NCI-H1105 (cell line): ENCODE data around the gene MAN1A1.

Experiments
- DNase-seq: peaks from one replicate; lab custom pipeline; 2025; lab: John Stamatoyannopoulos, UW

Gene MAN1A1

DNA sequence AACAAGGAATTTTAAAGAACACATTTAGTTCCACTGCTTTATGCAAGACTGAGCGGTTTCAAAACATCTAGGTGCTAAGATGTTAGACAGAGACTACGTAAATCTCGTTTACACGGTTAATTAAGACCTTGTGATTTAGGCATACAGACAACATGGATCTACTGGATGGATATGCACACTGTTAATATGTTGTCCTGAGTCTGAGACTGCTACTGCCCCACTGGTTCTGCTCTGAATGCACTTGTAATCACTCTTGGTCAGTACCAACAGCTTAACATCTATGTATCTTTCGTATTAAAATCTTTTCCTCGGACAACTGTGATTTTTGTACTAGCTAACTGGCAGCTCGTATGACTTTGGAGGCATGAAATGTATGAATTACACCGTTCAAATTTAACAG is 3.1 kb downstream of the MAN1A1 start:
- no peak for DNase-seq

GRCh38 chr6:119345114-119345513 is 4.4 kb downstream of the MAN1A1 start:
- no peak for DNase-seq

GRCh38 chr6:119344306-119344705 is 5.3 kb downstream of the MAN1A1 start:
- no peak for DNase-seq

DNA sequence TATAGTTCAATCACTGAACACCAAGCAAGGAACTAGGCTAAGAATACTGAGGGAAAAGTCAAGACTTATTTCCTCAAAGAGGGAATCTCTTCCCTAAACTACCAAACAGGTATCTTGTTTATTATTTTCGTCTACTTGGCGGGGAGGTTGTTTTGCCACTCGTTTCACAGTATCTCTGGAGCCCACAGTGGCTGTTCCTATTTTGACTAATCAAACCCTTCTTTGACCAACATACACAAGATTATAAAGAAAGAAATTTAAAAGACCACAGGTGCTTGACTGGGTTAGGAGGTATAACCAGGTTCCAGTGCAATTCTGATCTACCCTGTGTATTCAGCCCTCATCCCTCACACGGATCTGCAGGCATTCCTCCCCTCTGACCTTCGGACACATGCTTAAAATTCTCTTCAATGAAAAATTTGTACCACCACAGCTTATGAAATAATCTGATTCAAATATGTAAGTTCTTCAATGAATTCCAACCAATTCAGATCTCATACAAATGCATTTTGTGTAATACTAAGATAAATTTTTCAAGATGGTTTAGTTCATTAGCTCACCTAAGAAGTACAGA is 5.9 kb downstream of the MAN1A1 start:
- DNase-seq = no peak

GRCh38 chr6:119343167-119343566 is 6.4 kb downstream of the MAN1A1 start:
- no peak for DNase-seq

GRCh38 chr6:119342430-119342829 is 7.1 kb downstream of the MAN1A1 start:
- DNase-seq = no peak

- DNase-seq = no peak
Measured at GRCh38 chr6:119340796-119341487, 8.6 kb downstream of the MAN1A1 start.

GRCh38 chr6:119339941-119340456 is 9.6 kb downstream of the MAN1A1 start:
- DNase-seq = no peak

GRCh38 chr6:119337762-119338161 is 11.8 kb downstream of the MAN1A1 start:
- no peak for DNase-seq

DNA sequence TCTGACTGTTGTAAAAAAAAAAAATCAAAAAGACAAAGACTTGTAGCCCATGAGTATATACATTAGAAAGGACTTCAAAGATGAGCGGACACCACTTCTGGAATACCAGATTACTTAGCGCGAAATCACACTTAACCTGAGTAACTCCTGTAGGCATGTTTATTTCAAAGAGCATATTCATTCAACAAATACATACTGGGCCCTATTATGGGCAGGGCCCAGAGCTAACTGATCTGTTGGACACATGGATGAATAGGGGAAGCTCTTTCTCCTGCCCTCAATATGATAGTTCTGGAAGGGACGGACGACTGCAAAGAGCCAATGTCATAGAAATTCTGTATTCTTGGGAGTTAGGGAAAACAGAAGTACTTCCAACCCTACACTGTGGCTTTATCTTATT is 12.3 kb downstream of the MAN1A1 start:
- DNase-seq = no peak

- DNase-seq = no peak
Measured at GRCh38 chr6:119334535-119335264, 14.9 kb downstream of the MAN1A1 start.

- DNase-seq = peak; percentile 26
Measured at GRCh38 chr6:119333707-119334295, 15.8 kb downstream of the MAN1A1 start.

DNA sequence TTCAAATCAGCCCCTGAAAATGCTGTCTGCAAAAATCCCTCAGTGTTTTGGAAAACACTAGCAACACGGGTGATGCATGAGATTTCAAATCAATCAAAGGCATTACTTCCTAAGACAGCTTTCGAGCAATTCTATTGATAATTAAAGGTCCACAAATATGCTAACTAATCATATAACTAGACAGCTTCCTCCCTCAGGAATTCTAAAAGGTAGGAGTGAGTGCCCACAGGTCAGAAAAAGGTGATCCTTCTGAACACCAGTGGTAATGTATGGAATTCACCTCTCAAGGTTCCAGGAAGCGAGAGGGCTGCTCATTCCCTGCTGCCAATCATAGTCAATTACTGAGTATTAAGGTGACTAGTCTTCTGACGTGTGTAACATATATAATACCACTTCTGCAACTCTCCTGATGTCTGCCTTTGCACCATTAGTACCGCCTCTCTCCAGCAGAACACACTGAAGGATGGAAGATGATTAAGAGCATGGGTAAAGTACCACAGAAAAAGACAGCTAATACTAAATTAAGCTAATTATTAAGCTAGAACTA is 16.4 kb downstream of the MAN1A1 start:
- no peak for DNase-seq

GRCh38 chr6:119331663-119332286 is 17.8 kb downstream of the MAN1A1 start:
- DNase-seq = no peak

DNA sequence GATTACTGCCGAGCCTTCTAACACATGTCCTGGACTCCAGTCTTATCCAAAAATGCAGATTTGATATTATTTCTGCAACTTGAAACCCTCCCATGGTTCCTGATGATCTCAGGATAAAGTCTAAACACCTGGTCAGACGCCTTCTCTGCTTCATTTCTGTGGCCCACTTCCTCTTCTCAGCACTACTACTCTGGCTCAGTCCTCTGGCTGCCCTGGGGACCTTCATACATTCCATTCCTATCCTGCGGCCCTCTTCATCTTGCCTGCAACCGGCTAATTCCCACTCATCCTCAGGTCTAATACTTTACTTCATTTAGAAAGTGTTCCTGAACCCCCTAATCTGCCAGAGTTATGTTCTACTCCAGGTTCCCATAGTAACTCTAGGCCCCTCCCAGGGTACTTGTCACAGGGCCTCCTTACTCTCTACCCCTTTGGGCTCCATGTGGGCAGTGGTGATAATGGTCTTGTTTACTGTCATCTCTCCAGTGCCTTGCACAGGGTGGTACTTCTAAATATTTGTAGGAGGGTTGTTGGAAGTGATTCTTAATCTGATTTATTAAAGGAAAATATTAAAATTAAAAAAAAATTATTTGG is 18.9 kb downstream of the MAN1A1 start:
- DNase-seq = no peak

GRCh38 chr6:119329794-119330180 is 19.8 kb downstream of the MAN1A1 start:
- no peak for DNase-seq

DNA sequence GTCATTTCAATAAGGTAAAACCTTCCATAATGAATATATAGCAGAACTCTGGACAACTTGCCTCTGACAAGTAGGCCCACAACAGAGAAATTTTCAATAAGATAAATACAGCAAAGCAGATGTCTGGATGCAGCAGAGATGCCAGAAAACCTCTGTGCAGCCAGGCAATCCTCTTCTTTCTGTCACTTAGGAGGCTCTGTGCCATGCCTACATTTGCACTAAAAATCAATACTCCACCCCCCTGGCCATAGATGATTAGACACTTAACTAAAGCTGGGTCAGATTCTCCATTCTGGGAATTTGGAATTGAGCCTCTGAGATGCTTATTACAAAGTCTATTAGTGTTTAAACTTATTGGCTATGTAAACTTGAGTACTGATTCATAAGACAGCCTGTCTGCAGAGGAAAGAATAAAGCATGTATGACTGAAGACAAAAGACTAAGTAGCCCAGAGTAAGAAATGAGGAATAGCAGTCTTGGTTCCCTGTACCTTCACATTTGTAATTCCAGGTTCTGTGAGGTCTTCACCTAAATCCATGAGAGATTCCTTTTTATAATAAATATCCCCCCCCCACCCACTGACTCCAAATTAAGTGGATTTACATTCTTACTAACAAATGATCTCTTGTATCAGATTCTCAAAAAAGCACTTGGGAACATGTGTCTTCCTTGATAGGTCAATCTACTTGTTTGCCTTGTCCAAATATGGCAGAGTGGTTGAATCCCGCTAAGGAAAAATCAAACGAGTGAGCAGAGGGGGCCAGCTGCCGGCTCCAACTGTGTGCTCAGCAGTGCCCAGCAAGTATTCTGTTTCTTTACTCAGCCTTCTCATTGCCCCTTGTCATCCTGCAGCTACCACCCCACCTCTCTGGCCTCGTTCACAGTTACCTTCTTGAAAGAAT is 20.4 kb downstream of the MAN1A1 start:
- DNase-seq = no peak

DNA sequence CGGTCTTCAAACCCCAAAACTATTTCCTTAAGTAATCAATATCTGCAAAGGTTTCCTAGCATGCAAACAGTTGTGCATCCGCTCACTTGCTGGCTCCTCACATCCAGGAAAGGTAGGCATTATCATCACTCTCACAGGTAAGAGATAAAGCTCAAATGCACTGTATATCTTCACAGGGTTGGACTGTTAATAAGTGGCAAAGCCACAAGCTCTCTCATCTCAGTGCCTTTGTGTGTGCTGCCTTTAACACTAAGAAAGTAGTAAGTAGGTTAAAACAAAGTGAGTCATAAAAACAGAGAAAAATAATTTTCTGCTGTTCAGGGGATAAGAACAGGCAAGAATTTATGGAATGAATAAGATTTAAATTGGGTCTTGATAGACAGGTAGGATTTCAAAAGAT is 21.3 kb downstream of the MAN1A1 start:
- no peak for DNase-seq

- no peak for DNase-seq
Measured at GRCh38 chr6:119327810-119328209, 21.8 kb downstream of the MAN1A1 start.

- DNase-seq = no peak
Measured at GRCh38 chr6:119326291-119327005, 23.1 kb downstream of the MAN1A1 start.
